Measurements from ENCODE around the gene GSTT2. TPM values are rescaled to one million over a fixed set of nuclear protein-coding genes. Genes with fewer than 3 reads are reported as not detected.

Gene GSTT2
- total and polyA plus RNA-seq, 4 donors, result 0.19 to 1.2 (median 0.64) TPM

GRCh38 chr22:24006207-24006913, 26.4 kb downstream of the GSTT2 start:
- 75% methylated on average over 10 of the region's 10 CpGs for WGBS
- no peak for DNase-seq (ENCODE audit: low spot score)
- H3K9me3 ChIP-seq (ENCODE audit: control insufficient read depth in 4 of 4, low read length in 3 of 4), result no peaks in the 10 kb centered on the region
- no peak overlapping the region for H3K9ac ChIP-seq (ENCODE audit: low read depth in 1 of 2, low read length in 2 of 2)
- no peaks in the 10 kb centered on the region for H3K27me3 ChIP-seq (ENCODE audit: control insufficient read depth in 4 of 4, insufficient read depth in 4 of 4, low read length in 3 of 4)
- H3K27ac ChIP-seq (ENCODE audit: low read depth in 1 of 2, low read length in 2 of 2), result no peak overlapping the region
- H3K36me3 ChIP-seq (ENCODE audit: control insufficient read depth in 4 of 4, insufficient read depth in 3 of 4, low read depth in 1 of 4, low read length in 3 of 4), result no peaks in the 10 kb centered on the region
- no peak overlapping the region for H3K4me3 ChIP-seq (ENCODE audit: low read depth in 1 of 3, low read length in 3 of 3)
- peaks cover 0 to 6% (median 1%) of the 10 kb centered on the region in 4 donors for H3K4me1 ChIP-seq (ENCODE audit: control insufficient read depth in 4 of 4, insufficient read depth in 4 of 4, low read length in 3 of 4)
- TF ChIP-seq ZBTB33 (IDR thresholded peaks at IDR 0.05) (no peak), GABPA (IDR thresholded peaks at IDR 0.05 in 1 of 2, conservative IDR thresholded peaks at IDR 0.05 in 1 of 2) (no peak), NR2F2 (IDR thresholded peaks at IDR 0.05) (no peak), ATF3 (IDR thresholded peaks at IDR 0.05) (no peak), SP1 (IDR thresholded peaks at IDR 0.05) (no peak), TAF1 (conservative IDR thresholded peaks at IDR 0.05) (no peak), FOXA1 (IDR thresholded peaks at IDR 0.05) (no peak), REST (IDR thresholded peaks at IDR 0.05) (no peak), MAX (IDR thresholded peaks at IDR 0.05) (no peak), RXRA (IDR thresholded peaks at IDR 0.05) (no peak), EGR1 (IDR thresholded peaks at IDR 0.05; ENCODE audit: low read depth in 2 of 2) (no peak), CTCF (IDR thresholded peaks at IDR 0.05; ENCODE audit: low read depth, low read length, missing input control) (no peak), YY1 (IDR thresholded peaks at IDR 0.05) (no peak), RAD21 (IDR thresholded peaks at IDR 0.05) (no peak), FOXA2 (IDR thresholded peaks at IDR 0.05) (no peak), HNF4G (IDR thresholded peaks at IDR 0.05) (no peak), HNF4A (conservative IDR thresholded peaks at IDR 0.05) (no peak)

Measured in liver (tissue), 9 donors.